ENCODE results near the gene CFAP97D1.

DNA sequence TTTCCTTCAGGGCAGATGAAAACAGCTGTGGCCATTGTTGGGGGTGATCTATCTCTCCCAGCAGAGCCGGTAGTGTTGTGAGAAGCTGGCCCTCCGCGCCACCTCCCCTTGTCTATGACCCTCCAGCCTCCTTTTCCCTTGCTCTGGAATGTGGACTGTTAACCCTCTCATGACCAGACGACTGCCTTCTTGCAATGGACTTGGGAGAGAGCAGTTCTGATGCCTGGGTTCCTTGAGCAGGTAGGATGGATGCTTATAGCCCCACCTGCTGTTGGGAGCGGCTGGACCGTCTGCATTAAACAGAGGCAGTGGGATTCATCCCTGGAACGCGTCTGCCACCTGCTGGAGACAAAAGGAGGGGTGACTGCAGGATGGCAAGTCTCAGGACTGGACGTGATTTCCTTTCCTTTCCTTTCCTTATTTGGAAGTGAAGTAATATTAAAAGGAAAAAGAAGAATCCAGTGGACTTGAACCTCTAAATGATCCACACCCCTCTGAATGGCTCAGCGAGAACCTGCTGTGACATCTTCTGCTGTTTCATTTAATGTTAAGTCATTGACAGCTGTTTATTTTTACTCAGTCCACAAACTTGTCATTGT, 19.9 kb upstream of the CFAP97D1 start:
- TF ChIP-seq, protein P1, sequence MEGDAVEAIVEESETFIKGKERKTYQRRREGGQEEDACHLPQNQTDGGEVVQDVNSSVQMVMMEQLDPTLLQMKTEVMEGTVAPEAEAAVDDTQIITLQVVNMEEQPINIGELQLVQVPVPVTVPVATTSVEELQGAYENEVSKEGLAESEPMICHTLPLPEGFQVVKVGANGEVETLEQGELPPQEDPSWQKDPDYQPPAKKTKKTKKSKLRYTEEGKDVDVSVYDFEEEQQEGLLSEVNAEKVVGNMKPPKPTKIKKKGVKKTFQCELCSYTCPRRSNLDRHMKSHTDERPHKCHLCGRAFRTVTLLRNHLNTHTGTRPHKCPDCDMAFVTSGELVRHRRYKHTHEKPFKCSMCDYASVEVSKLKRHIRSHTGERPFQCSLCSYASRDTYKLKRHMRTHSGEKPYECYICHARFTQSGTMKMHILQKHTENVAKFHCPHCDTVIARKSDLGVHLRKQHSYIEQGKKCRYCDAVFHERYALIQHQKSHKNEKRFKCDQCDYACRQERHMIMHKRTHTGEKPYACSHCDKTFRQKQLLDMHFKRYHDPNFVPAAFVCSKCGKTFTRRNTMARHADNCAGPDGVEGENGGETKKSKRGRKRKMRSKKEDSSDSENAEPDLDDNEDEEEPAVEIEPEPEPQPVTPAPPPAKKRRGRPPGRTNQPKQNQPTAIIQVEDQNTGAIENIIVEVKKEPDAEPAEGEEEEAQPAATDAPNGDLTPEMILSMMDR (IDR thresholded peaks at IDR 0.05), result peak in 3 of 4 experiments; percentile 95 to 99 (median 99)
- TF ChIP-seq POLR2A (IDR thresholded peaks at IDR 0.05) (no peak), POLR2AphosphoS5 (IDR thresholded peaks at IDR 0.05) (no peak)

Measured in gastroesophageal sphincter (tissue), 3 donors.